K562 (cell line): ENCODE data around the gene CHN2. TPM values are rescaled to one million over a fixed set of nuclear protein-coding genes. Genes with fewer than 3 reads are reported as not detected.

Experiments
- ATAC-seq: fragments of 200-7000 bp; cut with Tn5 transposase; 3 replicates; pipeline ENCODE4 v1.9.1; 2020; ENCODE audit warnings: moderate library complexity
- BruUV-seq: library from RNA; stranded (reverse); fragments of 400-500 nt; replicated peaks from 2 replicates; lab custom pipeline; 2021; lab: Mats Ljungman, UMichigan
- CTCF ChIA-PET: fragments of 300-600 bp; formaldehyde crosslinking; extraction: SDS; loops from one replicate; lab custom pipeline; 2021; ENCODE audit warnings: low intra/inter-chr PET ratio; lab: Yijun Ruan, JAX
- POLR2A ChIA-PET: fragments of 300-600, 350-650 bp; sonication (Branson Sonifier 250); formaldehyde crosslinking; extraction: SDS; loops from one replicate; lab custom pipeline; 2021; ENCODE audit warnings: antibody characterized with exemption, inconsistent platforms; lab: Yijun Ruan, JAX
- DNase-seq, 4 experiments: peaks; one replicate each; pipeline versions ENCODE4 v3.0.0 to v3.0.0-alpha.2; 2011 to 2018; ENCODE audit warnings: low spot score in 3 of 4, mixed read lengths in 3 of 4; ENCODE audit errors: extremely low read depth in 1 of 4
- FAIRE-seq: peaks from 2 replicates; lab custom pipeline; 2011; peaks lifted over from hg19 to GRCh38; lab: Jason Lieb, UNC
- H2AFZ ChIP-seq: 2 replicates; pipeline ENCODE4 v1.6.0; 2011; ENCODE audit warnings: low read depth, low read length, control low read depth, inconsistent platforms
- H3K27ac ChIP-seq: fragments of 200-600 bp; 3 replicates; pipeline ENCODE4 v1.8.0; 2011; ENCODE audit warnings: low read depth, mild to moderate bottlenecking, control low read depth, inconsistent platforms, low read length, moderate library complexity, mixed read lengths; ENCODE audit errors: extremely low read depth
- H3K27me3 ChIP-seq, 2 experiments: fragments of 300-600 bp in 1 of 2; 2 replicates in 1 of 2; 3 replicates in 1 of 2; pipeline versions ENCODE4 v1.6.0 to v1.8.0; 2011; ENCODE audit warnings: inconsistent platforms in 2 of 2, low read length in 2 of 2, mild to moderate bottlenecking in 1 of 2, mixed read lengths in 1 of 2, moderate library complexity in 1 of 2; ENCODE audit not compliant: control insufficient read depth in 2 of 2, insufficient read depth in 2 of 2
- H3K36me3 ChIP-seq: fragments of 300-600 bp; 3 replicates; pipeline ENCODE4 v1.8.0; 2011; ENCODE audit warnings: mild to moderate bottlenecking, low read length, inconsistent platforms; ENCODE audit not compliant: control insufficient read depth, insufficient read depth
- H3K4me1 ChIP-seq, 2 experiments: fragments of 200-600 bp in 1 of 2; replicated peaks in 1 of 2; 2 replicates in 1 of 2; 3 replicates in 1 of 2; pipeline versions ENCODE4 v1.5.1 to v1.8.0; 2011; ENCODE audit warnings: inconsistent platforms in 2 of 2, low read length in 2 of 2, mild to moderate bottlenecking in 1 of 2, mixed read lengths in 1 of 2, moderate library complexity in 1 of 2; ENCODE audit not compliant: control insufficient read depth in 2 of 2, insufficient read depth in 2 of 2
- H3K4me2 ChIP-seq: 2 replicates; pipeline ENCODE4 v1.6.1; 2011; ENCODE audit warnings: low read length, control low read depth, inconsistent platforms, mixed read lengths; ENCODE audit not compliant: insufficient read depth
- H3K4me3 ChIP-seq: fragments of 200-600 bp; sonication (generic), shearing (Covaris generic); 2 replicates; pipeline ENCODE4 v1.5.1; 2016; ENCODE audit warnings: control low read depth, inconsistent platforms
- H3K79me2 ChIP-seq: fragments of 200-600 bp; 3 replicates; pipeline ENCODE4 v1.8.0; 2011; ENCODE audit warnings: low read length, inconsistent platforms; ENCODE audit not compliant: control insufficient read depth, insufficient read depth
- H3K9ac ChIP-seq, 2 experiments: 2 replicates each; pipeline versions ENCODE4 v1.6.0 to v1.6.1; 2011; ENCODE audit warnings: low read depth in 2 of 2, low read length in 2 of 2, control low read depth in 1 of 2, inconsistent platforms in 1 of 2, mild to moderate bottlenecking in 1 of 2, mixed read lengths in 1 of 2; ENCODE audit not compliant: insufficient read depth in 1 of 2
- H3K9me1 ChIP-seq: one replicate; pipeline ENCODE4 v1.6.0; 2011; ENCODE audit warnings: inconsistent platforms, mild to moderate bottlenecking, low read length, moderate library complexity; ENCODE audit not compliant: control insufficient read depth, insufficient read depth
- H3K9me3 ChIP-seq: replicated peaks from 2 replicates; pipeline ENCODE4 v1.5.1; 2011; ENCODE audit warnings: low read depth, low read length, inconsistent platforms; ENCODE audit not compliant: control insufficient read depth, insufficient read depth
- H4K20me1 ChIP-seq: replicated peaks from 2 replicates; pipeline ENCODE4 v1.6.1; 2011; ENCODE audit warnings: low read length, inconsistent platforms, mixed read lengths; ENCODE audit not compliant: control insufficient read depth, insufficient read depth
- POLR2A ChIP-seq: fragments of 450-650 bp; conservative IDR thresholded peaks from 2 replicates; pipeline ENCODE4 v1.6.1; 2016
- SFPQ ChIP-seq: fragments of 200-400 bp; formaldehyde crosslinking; IDR thresholded peaks from 2 replicates; pipeline ENCODE4 v1.6.1; 2017; ENCODE audit warnings: mild to moderate bottlenecking, low read depth, low read length, moderate library complexity
- ZBTB7A ChIP-seq: IDR thresholded peaks from 2 replicates; pipeline ENCODE4 v1.6.1; 2011; ENCODE audit warnings: low read depth, mild to moderate bottlenecking, low read length, moderate library complexity, borderline replicate concordance; ENCODE audit not compliant: control insufficient read depth
- whole genome bisulfite sequencing: fragments of 100-300 bp; shearing (Covaris generic); methylation state at CpG from one replicate; pipeline ENCODE4 v1.1.6; 2016; ENCODE audit warnings: low coverage, mixed read lengths; ENCODE audit not compliant: insufficient coverage; ENCODE audit errors: missing lambda C conversion rate; 5-methylcytosine and 5-hydroxymethylcytosine counted together
- in situ Hi-C: fragments of 300-500 bp; cut with MboI; formaldehyde crosslinking; loops from 4 replicates; pipeline ENCODE4 v1.15.0; 2018; ENCODE audit warnings: inconsistent platforms, mixed read lengths
- intact Hi-C: fragments of 100-400 bp; cut with micrococcal nuclease; formaldehyde crosslinking; loops from 2 replicates; pipeline ENCODE4 v1.14.2; 2022
- polyA plus RNA-seq, 8 experiments: library from polyadenylated mRNA; depleted of rRNA in 4 of 8; stranded (reverse) in 5 of 8; unstranded in 3 of 8; fragments of >200 nt; fragmentation: Nextera tagmentation in 2 of 8; fragmentation: Illumina TruSeq in 1 of 8; extraction: Ambion mirVana in 2 of 8; extraction: Trizol in 1 of 8; gene quantifications; 2 replicates each; pipeline versions ENCODE4 v1.2.1 to v1.2.3, GENCODE V29; 2011 to 2014; ENCODE audit warnings: inconsistent platforms in 1 of 8, missing spikeins in 1 of 8
- total RNA-seq, 7 experiments: library from RNA; depleted of rRNA in 6 of 7; stranded (reverse); fragments of >200 nt in 6 of 7; fragmentation: Illumina TruSeq in 2 of 7; extraction: Trizol in 2 of 7; gene quantifications; 2 replicates each; pipeline versions ENCODE4 v1.2.1 to v1.2.3, GENCODE V29; 2011 to 2021; ENCODE audit warnings: low replicate concordance in 1 of 7

CHN2 gene
- total and polyA plus RNA-seq, 9 of the 15 experiments (the other 6 are each of a cell fraction or from before 2014, with no cell fraction given): 0.12 to 2.1 (median 0.31) TPM; not detected in 1

GRCh38 chr7:29316926-29317325 is 122.4 kb downstream of the CHN2 start:
- Histone ChIP-seq H3K4me2 (no peak overlapping the region), H3K9me3 (no peaks in the 10 kb centered on the region), H2AFZ (no peak overlapping the region), H3K36me3 (no peaks in the 10 kb centered on the region), H3K79me2 (no peaks in the 10 kb centered on the region), H3K4me1 (no peaks in the 10 kb centered on the region), H3K4me3 (no peak overlapping the region), H3K9ac (no peak overlapping the region), H3K9me1 (no peaks in the 10 kb centered on the region), H3K27ac (no peak overlapping the region), H3K27me3 (no peaks in the 10 kb centered on the region), H4K20me1 (0 out of 2 replicates have a peak, but pooled peaks cover 3% of the 10 kb centered on the region)
- no peak for TF ChIP-seq POLR2A
- TF ChIP-seq SFPQ: no peak
- no peak for TF ChIP-seq ZBTB7A
- ChIA-PET POLR2A (no interaction called here), CTCF (no interaction called here)
- BruUV-seq: no TSS peak
- ATAC-seq: no peak
- no peak for FAIRE-seq
- WGBS: 0% methylated on average over 3 of the region's 3 CpGs
- in situ Hi-C loops: no loop called here
- no peak for DNase-seq
- intact Hi-C loops: no loop called here
